SU-DHL-6 (cell line): Measurements from ENCODE around the gene SMAP1.

Experiments used
- H2AFZ ChIP-seq: fragments of 200-600 bp; sonication (generic); 2 replicates; pipeline ENCODE4 v1.6.1; 2014; ENCODE audit warnings: low read depth, mild to moderate bottlenecking, moderate library complexity, mixed read lengths, antibody characterized with exemption, low read length; ENCODE audit not compliant: severe bottlenecking
- H3F3A ChIP-seq: fragments of 200-600 bp; shearing (Covaris generic); 2 replicates; pipeline ENCODE4 v1.6.0; 2016; ENCODE audit warnings: antibody characterized with exemption, mild to moderate bottlenecking; ENCODE audit not compliant: insufficient read depth
- H3K27ac ChIP-seq: fragments of 200-600 bp; sonication (generic); 2 replicates; pipeline ENCODE4 v1.5.1; 2016; ENCODE audit warnings: low read depth, mild to moderate bottlenecking, low read length, moderate library complexity, mixed read lengths
- H3K27me3 ChIP-seq: fragments of 200-600 bp; sonication (generic), shearing (Covaris generic); 2 replicates; pipeline ENCODE4 v1.6.0; 2014; ENCODE audit warnings: mild to moderate bottlenecking, low read length
- H3K36me3 ChIP-seq: fragments of 200-600 bp; sonication (generic); 2 replicates; pipeline ENCODE4 v1.6.1; 2014; ENCODE audit warnings: mild to moderate bottlenecking, low read length, mixed read lengths
- H3K4me2 ChIP-seq: fragments of 300-600, 200-600 bp; shearing (Covaris generic), sonication (generic); 2 replicates; pipeline ENCODE4 v1.6.0; 2014; ENCODE audit warnings: low read length, low read depth, mild to moderate bottlenecking; ENCODE audit not compliant: poor library complexity, severe bottlenecking
- H3K4me3 ChIP-seq: fragments of 200-600 bp; sonication (generic); 2 replicates; pipeline ENCODE4 v1.5.1; 2014; ENCODE audit warnings: antibody characterized with exemption, low read length, mild to moderate bottlenecking, mixed read lengths; ENCODE audit not compliant: insufficient read depth, poor library complexity, severe bottlenecking
- H3K79me2 ChIP-seq: fragments of 200-600 bp; sonication (generic); 2 replicates; pipeline ENCODE4 v1.6.1; 2014; ENCODE audit warnings: mild to moderate bottlenecking, low read length, moderate library complexity; ENCODE audit not compliant: insufficient read depth
- H3K9ac ChIP-seq: fragments of 200-600 bp; sonication (generic); 2 replicates; pipeline ENCODE4 v1.7.0; 2014; ENCODE audit warnings: mild to moderate bottlenecking, low read length
- H3K9me2 ChIP-seq: fragments of 200-600 bp; sonication (generic); replicated peaks from 2 replicates; pipeline ENCODE4 v1.6.1; 2014; ENCODE audit warnings: low read length; ENCODE audit not compliant: insufficient read depth
- H3K9me3 ChIP-seq: fragments of 200-600 bp; sonication (generic); 2 replicates; pipeline ENCODE4 v1.6.1; 2014; ENCODE audit warnings: low read length, mixed read lengths; ENCODE audit not compliant: insufficient read depth
- H4K20me1 ChIP-seq: fragments of 200-600 bp; sonication (generic); 2 replicates; pipeline ENCODE4 v1.6.1; 2014; ENCODE audit warnings: low read depth, mild to moderate bottlenecking, antibody characterized with exemption, low read length, moderate library complexity, mixed read lengths
- CTCF ChIP-seq: fragments of 200-600 bp; sonication (generic); IDR thresholded peaks from one replicate; pipeline ENCODE4 v1.5.1; 2017; ENCODE audit warnings: antibody characterized with exemption, mild to moderate bottlenecking, low read length, moderate library complexity; ENCODE audit not compliant: insufficient read depth, poor library complexity, severe bottlenecking
- EZH2phosphoT487 ChIP-seq: fragments of 200-600 bp; sonication (generic), shearing (Covaris generic); conservative IDR thresholded peaks from 2 replicates; pipeline ENCODE4 v1.6.1; 2018; ENCODE audit warnings: mild to moderate bottlenecking, antibody characterized with exemption, low read length, moderate library complexity, mixed read lengths

Gene SMAP1

GRCh38 chr6:70627500-70628254, 40.0 kb upstream of the SMAP1 start:
- no peak for TF ChIP-seq EZH2phosphoT487
- no peak for TF ChIP-seq CTCF
- H4K20me1 ChIP-seq, result no peaks in the 10 kb centered on the region

GRCh38 chr6:70629929-70630328, 37.8 kb upstream of the SMAP1 start:
- Histone ChIP-seq H3K27ac (no peak overlapping the region), H3F3A (no peaks in the 10 kb centered on the region), H4K20me1 (no peaks in the 10 kb centered on the region), H3K9ac (no peak overlapping the region), H3K36me3 (no peaks in the 10 kb centered on the region), H3K9me3 (no peaks in the 10 kb centered on the region), H2AFZ (no peak overlapping the region), H3K27me3 (no peaks in the 10 kb centered on the region), H3K4me2 (no peak overlapping the region), H3K79me2 (no peaks in the 10 kb centered on the region), H3K9me2 (no peaks in the 10 kb centered on the region), H3K4me3 (no peak overlapping the region)
- TF ChIP-seq EZH2phosphoT487, result no peak
- no peak for TF ChIP-seq CTCF

More at GRCh38 chr6:70627500-70628254, 40.0 kb upstream of the SMAP1 start:
- H3K9ac ChIP-seq, result no peak overlapping the region
- no peaks in the 10 kb centered on the region for H3K9me3 ChIP-seq
- no peaks in the 10 kb centered on the region for H3K9me2 ChIP-seq
- no peaks in the 10 kb centered on the region for H3K27me3 ChIP-seq
- H3K4me3 ChIP-seq, result no peak overlapping the region
- H3K4me2 ChIP-seq, result no peak overlapping the region
- H3K79me2 ChIP-seq, result no peaks in the 10 kb centered on the region
- H3F3A ChIP-seq, result no peaks in the 10 kb centered on the region
- no peak overlapping the region for H2AFZ ChIP-seq
- no peak overlapping the region for H3K27ac ChIP-seq
- H3K36me3 ChIP-seq, result no peaks in the 10 kb centered on the region

GRCh38 chr6:70633870-70634269, 33.8 kb upstream of the SMAP1 start:
- Histone ChIP-seq H3K9me3 (no peaks in the 10 kb centered on the region), H3K79me2 (no peaks in the 10 kb centered on the region), H3K9ac (no peak overlapping the region), H3K4me3 (no peak overlapping the region), H3K9me2 (no peaks in the 10 kb centered on the region), H3K36me3 (no peaks in the 10 kb centered on the region), H3K4me2 (no peak overlapping the region), H3F3A (no peaks in the 10 kb centered on the region), H4K20me1 (no peaks in the 10 kb centered on the region), H3K27ac (no peak overlapping the region), H2AFZ (no peak overlapping the region), H3K27me3 (no peaks in the 10 kb centered on the region)
- TF ChIP-seq CTCF (no peak), EZH2phosphoT487 (no peak)
